NCI-H187 (cell line): Measurements from ENCODE around the gene PALLD.
"Not testable (repeated sequence)": the region's sequence is repeated elsewhere in the genome, so short reads cannot be mapped to it uniquely, and the experiment has no call there.

Experiments
- DNase-seq, 2 experiments: peaks; one replicate each; lab custom pipeline; 2025; lab: John Stamatoyannopoulos, UW

PALLD gene

DNA sequence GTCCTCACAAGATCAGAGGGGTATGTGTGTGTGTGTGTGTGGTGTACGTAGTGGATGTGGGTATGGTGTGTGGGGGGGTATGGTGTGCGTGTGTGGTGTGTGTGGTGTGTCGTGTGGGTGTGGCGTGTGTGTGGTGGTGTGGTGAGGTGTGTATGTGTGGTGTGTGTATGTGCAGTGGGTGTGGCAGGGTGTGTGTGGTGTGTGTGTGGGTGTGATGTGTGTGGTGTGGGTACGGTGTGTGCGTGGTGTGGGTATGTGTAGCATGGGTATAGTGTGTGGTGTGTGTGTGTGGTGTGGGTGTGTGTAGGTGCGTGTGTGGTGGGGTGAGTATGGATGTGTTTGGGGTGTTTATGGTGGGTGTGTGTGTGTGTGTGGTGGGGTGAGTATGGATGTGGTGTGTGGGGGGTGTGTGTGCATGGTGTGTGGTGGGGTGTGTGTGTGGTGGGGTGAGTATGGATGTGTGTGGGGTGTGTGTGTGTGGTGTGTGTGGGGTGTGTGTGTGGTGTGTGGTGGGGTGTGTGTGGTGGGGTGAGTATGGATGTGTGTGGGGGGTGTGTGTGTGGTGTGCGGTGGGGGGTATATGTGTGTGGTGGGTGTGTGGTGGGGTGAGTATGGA lies 182.0 kb downstream of the PALLD start:
- DNase-seq: no peak

DNA sequence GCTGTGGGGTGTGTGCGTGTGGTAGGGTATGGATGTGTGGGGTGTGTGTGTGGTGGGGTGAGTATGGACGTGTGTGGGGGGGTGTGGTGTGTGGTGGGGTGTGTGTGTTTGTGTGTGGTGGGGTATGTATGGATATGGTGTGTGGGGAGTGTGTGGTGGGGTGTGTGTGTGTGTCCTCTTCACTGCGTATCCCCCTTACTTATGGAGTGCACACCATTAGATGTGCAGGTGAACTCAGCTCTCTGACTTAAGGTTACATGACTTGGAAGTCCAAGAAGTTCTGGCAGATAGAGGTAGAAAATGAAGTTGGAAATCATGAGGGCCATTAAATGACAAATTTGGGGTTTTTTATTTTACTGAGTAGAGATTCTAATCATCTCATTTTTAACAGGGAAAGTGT lies 182.5 kb downstream of the PALLD start:
- DNase-seq: no peak

DNA sequence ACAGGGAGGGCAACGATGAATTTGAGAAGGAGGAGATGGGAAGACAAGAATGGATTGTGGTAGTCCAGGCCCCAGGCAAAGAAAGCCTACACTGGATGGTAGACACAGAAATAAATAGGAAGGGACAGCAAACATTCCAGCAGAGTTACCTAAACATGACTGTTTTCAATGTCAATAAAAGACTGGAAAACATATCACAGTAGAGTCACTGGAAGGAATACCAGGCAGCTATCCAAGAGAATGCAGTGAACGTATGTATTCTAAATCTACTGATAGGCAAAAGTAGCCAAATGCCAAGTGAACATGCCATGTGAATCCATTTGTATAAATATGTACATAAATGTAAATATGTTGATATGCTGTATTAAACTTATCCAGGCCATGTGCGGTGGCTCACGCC lies 183.0 kb downstream of the PALLD start:
- DNase-seq: no peak

DNA sequence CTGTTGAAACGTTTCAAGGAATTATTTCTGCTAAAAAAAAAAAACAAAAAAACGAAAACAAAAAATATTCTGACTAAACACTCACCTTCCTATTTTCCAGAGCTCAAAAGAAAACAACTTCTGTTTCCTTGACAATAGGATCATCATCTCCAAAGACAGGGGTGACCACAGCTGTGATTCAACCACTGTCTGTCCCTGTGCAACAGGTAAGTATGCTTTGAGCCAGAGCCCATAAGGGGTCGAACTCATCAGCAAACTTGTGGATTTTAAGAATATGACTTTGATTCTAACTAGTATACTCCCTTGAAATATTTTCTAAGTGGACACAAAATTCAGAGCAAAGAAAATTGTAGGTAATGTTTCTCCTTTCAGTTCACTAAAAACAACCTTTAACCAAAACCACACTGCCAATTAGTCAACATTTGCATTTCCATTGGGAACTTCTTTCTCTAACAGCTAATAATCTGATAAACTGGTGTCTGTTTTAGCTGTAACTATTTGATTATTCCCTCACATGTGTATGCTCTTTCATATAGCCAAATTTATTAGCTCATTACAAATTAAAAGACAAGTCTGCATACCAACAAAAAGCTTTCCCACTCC lies 186.1 kb downstream of the PALLD start:
- DNase-seq: no peak

DNA sequence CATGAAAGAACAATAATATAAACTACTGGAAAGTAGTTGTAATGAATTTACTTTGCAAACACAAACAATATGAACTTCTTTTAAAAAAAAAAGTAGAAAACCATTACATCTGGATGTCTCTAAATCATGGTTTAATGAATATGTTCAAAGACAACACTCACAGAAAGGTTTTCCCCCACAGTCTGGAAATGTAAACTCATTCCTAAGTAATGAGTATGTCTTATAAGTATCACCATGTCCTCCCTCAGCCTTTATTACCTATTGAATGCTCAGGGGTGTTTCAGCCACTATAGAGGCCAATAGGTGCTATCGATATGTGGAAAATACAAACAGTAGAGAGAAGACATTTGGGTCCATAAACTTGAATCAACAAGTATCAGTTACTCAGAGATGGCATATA lies 186.7 kb downstream of the PALLD start:
- DNase-seq: no peak

DNA sequence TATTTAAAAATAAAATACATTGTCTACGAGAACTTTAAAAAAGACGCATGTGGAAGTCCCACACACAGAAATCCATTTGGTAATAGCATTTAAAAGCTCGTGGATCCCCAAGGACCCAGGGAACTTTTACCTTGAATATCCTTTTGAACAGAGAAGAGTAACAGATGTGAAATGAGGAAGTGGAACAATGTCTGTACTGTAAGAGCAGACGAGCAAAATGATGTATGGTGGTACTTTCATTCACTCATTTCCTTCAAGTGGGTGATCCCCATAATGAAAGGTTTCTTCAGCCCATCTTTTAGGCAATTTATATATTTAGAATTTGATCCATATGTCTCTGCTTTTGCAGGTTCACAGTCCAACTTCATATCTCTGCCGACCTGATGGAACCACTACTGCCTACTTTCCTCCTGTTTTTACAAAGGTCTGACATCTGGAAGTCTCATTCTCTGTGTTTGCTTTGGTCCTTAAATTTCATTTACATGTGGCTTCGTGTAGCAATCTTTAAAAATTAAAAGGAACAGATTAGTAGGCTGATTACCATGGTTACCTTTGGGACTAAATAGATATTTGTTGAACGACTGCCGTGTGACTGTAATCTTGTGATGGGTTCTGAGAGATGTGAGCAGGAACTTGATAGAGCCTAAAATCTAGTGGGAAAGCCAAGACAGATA lies 188.4 kb downstream of the PALLD start:
- no peak for DNase-seq

DNA sequence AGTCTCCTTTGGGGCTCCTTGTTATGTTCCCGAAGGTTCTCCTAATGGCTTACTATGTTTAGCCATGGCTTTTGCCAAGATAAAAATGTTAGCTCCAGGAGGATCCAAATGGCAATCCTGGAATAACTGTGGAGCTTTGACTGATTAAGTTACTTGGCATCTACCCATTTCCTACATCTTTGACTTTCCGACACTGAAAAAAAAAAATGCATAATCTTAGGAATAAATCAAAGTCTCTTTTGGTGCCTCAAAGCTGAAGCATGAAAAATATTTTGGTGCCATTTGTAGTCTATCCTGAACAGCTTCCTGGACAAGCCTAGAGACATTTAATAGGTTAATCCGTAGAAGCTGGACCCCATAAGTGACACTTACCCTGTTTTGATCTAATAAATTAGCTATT lies 191.7 kb downstream of the PALLD start:
- DNase-seq: no peak

DNA sequence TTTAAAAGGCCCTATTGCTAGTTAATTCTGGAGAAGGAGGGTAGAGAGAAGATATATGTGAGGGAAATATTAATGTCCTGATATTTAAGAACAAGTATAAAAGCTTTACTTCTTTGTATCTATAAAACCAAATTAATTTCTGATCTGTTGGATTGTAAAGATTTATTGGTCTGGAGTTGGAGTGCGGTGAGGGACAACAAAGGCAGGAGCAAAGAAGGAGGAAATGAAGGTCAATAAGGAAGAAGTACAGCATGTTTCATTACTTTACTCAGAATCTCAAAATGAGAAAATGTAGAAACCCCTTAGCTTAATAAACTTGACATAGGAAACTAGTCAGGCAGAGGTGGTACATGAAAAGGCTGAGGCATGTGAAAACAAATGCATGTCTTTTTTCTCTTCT lies 192.9 kb downstream of the PALLD start:
- no peak for DNase-seq

DNA sequence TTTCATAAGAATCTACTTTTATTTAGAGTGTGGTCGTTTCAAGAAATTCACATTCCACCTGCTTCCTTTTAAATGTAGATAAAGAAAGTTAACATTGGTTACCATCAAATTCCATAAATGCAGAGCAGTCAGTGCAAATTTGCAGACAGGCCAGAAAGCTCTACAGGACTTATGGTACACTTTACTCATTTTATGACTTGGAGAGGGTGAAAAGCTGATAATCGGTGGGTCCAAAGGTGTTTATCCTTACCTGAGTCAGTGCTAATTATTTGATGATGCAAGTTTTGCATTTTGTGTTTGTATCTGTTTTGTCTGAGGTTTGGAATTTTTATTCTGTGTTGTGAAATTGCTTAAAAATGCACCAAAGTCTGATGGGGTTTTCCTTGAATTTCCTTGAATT lies 193.3 kb downstream of the PALLD start:
- no peak for DNase-seq

DNA sequence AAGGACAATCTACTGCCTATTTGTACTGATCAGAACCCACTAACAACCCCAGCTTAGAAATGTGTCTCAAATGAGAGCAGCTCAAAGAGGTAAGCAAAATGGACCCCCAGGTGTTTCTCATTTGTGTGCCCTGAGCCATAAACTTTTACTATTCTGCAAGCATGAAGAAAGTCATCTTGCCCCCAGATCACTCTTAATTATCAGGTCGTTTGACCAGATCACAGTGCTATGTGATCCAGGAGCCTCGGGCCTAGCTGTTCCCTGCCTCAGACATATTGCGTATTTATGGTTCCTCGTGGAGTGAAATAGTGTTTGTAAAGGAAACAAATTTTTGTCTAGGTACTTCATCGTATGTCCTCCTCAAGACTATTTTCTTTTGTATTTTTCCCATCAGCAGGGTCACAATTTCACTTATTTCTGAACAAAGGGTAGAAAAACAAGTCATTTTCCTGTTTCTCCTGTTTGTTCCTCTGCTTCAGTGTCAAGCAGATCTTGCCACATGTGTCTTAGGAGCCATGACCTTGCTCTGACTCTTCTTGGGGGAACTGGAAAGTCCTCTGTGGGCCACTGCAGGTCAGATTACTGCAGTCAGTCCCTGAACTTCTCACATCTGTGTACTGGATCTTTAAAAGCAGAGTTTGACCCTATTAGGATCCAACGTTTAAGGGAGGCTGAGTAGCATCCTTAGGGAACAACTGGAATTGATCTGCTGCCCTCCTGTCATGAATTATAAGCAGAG lies 194.9 kb downstream of the PALLD start:
- no peak for DNase-seq

DNA sequence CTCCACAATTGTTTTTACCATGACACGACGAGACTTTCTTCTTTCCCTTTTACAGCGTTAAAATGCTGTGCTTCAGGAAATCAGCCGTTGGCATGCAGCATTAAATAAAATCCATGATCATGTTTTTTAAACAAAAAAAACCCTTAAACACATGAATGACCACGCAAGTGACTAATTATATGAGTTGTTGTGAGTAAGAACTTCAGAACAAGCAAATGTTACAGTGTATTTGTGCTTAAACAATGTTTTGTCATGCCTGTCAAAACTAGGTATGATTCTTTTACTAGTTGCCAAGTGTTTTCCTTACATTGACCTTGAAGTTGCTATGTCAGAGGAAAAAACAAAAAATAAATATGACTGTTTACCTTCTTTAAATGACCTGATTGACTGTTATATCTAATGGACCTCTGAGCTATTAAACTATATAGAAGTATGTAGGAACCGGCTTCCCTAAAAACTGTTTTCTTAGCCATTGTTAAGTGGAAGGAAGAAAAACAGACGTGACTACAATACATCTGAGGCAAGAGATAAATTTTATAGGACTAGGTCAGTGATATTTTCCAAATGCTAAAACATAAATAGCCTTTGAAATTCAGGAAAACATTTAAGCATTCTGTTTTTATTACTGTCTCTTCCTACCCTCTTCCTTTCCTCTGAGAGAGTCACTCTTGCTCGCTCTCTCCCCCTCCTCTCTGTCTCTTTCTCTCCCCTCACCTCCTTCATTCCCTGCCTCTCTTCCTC lies 197.1 kb downstream of the PALLD start:
- DNase-seq: no peak

DNA sequence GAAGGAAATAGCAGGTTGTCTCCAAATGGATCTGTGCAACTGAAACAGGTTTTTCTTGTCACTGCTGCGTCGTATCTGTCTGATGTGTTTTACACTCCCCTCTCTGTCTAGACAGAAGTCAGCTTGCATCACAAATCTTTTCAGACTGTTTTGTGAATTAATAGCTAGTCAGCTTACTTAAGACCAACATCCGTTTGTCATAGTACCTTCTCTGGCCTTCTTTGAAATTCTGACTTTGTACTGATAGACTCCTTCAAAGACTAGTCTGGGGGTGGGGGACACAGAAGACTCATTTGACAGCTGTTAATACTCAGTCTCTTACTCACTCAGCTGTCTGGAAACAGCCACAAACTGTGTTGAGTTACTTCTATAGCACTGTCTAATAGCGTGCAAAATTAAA lies 197.8 kb downstream of the PALLD start:
- DNase-seq: no peak

DNA sequence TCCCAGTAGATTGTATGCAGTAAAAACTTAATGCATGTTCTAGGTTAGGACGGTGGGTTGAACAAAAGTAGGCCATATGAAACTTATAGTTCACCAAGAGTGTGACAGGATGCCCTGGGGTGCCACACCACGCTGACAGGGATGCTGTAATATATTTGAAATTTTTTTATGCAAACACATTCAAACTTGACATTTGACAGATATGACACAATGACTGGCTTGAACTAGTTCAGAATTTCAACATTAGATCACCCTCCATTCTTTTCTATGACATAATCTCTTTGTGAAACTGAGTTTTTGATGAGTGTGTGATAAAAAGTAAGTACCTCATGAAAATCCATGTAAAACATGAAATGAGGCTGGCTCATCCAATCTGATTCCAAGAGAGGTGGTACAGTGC lies 198.4 kb downstream of the PALLD start:
- DNase-seq: no peak

DNA sequence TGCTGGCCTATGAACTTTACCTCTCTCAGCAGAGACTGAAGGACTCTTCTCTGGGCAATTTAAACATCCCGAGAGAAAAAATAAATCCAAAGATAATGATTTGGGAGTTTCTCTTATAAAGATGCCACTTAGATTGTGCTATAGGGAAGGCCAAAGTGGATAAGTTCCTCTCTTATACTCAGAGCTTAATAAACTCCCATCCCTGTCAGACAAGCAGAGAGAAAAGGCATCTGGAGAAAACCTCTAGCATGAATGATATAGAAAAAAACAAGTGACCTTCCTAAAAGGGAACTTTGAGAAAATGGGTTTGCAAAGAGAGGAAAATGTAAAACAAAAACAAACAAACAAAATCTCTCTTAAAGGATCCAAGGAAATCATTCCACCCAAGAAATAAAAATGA lies 199.4 kb downstream of the PALLD start:
- DNase-seq: no peak

DNA sequence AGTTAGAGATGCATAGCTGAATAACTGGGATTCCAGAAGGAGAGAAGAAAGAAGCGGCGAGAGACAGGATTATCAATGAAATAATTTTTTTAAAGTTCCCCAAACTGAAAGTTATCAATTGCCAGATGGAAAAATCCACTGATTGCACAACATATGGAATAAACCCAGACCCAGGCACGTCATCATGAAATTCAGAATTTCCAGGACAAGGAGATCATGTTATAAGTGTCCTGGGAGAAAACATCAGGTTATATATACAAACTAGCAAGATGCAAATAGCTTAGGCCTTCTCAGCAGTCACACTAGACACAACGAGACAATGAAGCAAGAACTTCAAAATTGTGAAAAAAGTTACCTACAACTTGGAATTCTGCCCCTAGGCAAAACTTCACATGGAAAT lies 200.0 kb downstream of the PALLD start:
- no peak for DNase-seq

DNA sequence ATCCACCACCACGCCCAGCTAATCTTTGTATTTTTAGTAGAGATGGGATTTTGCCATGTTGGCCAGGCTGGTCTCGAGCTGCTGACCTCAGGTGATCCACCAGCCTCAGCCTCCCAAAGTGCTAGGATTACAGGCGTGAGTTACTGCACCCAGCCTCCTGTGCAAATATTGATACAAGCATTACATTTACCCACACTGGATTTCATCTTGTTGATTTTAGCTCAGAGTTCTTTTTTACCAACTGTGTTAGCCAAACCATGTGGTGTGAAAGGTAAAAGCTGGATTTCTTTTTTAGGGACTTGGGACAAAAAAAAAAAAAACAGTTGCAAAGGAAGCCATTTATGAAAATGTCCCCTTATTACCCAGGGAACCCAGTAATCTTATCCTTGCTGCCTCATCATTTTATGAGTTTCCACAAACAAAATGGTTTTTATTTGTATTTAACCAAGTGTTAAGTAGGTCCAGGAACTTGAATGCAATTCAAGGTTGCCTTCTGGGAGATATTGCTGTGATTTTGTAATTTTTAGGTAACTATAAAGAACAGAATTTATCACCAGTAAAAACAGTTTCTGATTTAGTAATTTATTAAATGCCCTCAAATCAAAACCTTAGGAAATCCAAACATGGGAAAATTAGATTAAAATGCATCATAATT lies 202.5 kb downstream of the PALLD start:
- DNase-seq: no peak

DNA sequence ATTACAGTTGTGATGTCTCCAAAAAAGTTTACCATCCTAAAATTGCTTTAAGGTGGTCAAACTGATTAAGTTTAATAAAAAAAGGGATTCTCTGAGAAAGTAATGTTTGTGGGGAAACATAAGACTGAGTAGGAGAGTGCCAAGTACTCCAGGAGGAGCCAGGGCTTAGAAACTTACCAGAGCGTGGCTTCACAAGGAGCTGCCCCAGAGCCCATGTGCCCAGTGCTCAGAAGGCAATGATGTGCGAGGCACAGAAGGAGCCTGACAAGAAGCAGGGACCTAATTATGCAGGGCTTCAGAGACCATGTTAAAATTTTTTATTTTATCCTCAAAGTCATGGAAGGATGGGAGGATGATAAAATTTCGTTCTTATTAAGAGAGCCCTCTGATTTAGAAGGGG lies 204.2 kb downstream of the PALLD start:
- DNase-seq: no peak

DNA sequence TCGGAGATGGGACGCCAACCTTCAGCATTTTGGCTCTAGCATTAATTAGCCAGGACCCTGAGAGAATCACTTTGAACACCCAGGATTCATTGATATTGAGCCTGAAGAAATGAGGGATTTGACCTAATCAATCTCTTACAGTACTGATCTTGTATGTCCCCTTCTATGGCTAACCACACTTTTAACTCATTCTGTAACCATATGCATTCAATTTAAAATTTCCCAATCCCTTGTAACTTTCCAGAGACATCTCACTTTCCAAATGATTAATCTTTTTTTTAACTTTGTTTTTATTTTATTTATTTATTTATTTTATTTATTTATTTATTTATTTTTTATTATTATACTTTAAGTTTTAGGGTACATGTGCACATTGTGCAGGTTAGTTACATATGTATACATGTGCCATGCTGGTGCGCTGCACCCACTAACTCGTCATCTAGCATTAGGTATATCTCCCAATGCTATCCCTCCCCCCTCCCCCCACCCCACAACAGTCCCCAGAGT lies 205.8 kb downstream of the PALLD start:
- not testable (repeated sequence) for DNase-seq

DNA sequence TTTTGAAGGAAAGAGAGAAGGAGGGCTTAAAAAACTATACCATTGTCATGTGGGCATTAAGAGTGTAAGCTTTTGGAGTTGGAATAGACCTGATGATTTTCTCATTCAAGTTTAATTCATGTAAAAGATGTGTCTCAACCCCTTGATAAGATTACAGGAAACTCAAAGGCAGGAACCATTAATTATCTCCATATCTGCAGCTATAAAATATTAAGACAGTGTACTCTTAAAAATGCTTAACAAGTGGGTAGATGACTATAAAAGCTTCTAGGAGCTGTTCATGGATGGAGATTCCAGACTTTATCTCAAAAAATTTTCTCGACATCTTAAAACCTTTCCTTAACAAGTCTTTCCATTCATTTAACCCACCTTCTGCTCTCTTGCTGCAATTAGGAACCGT lies 208.3 kb downstream of the PALLD start:
- DNase-seq: no peak

DNA sequence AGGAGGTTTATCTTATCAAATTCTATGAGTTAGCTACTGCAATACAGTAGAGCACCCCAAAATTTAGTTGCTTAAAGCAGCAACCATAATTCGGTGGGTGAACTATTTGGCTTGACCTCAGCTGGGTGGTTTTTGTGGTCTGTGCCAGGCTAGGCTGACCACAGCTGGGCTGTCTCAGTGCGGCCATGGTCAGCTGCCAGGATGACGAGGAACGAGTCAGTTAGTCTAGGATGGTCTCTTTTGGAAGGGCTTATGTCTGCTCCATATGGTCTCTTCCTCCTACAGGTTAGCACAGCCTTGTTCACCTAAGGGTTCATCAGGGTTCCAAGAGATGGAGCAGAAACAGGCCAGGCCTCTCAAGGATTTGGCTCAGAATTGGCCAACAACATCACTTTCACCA lies 210.4 kb downstream of the PALLD start:
- no peak for DNase-seq

DNA sequence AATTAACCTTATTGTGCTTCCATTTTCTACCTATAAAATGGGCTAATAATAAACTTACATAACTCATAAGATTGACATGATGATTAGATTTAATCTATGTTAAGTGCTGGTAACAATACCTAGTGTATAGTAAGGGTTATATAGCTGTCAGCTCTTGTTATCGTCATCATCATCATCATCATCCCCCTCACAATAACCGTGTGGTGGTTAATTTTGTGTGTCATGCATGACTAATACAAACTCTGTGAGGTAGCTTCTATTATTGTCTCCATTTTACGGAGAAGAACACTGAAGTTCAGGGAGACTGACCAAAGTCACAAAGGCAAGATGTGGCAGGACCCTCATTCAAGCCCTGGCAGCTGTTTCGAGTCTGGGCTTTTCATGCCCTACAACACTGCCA lies 211.3 kb downstream of the PALLD start:
- no peak for DNase-seq
